ENCODE results near the gene DGKZ. TPM values are rescaled to one million over a fixed set of nuclear protein-coding genes. Genes with fewer than 3 reads are reported as not detected.
"Not testable (repeated sequence)": the region's sequence is repeated elsewhere in the genome, so short reads cannot be mapped to it uniquely, and the experiment has no call there.

Gene DGKZ
- total RNA-seq, 1 donor from 2014 or later: 50.6 TPM

DNA sequence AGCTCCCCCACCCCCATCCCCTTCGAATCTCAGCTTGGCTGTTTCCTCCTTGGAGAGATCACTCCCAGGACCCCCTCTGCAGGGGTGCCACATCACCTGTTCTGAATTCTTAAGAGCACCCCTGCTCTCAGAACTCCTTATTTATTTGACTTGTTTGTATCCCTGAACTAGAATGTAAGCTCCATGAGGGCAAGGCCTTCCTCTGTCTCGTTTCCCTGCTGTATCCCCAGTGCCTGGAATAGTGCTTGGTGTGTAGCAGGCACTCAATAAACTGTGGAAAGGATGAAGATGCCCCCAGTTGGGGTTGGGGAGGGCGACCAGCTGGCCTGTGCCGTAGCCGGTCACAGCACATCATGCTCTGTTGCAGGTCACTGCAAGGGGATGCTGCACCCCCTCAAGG, 30.6 kb downstream of the DGKZ start:
- H3K4me1 Mint-ChIP-seq: peaks cover 11% of the 10 kb centered on the region
- TF ChIP-seq, protein P1, sequence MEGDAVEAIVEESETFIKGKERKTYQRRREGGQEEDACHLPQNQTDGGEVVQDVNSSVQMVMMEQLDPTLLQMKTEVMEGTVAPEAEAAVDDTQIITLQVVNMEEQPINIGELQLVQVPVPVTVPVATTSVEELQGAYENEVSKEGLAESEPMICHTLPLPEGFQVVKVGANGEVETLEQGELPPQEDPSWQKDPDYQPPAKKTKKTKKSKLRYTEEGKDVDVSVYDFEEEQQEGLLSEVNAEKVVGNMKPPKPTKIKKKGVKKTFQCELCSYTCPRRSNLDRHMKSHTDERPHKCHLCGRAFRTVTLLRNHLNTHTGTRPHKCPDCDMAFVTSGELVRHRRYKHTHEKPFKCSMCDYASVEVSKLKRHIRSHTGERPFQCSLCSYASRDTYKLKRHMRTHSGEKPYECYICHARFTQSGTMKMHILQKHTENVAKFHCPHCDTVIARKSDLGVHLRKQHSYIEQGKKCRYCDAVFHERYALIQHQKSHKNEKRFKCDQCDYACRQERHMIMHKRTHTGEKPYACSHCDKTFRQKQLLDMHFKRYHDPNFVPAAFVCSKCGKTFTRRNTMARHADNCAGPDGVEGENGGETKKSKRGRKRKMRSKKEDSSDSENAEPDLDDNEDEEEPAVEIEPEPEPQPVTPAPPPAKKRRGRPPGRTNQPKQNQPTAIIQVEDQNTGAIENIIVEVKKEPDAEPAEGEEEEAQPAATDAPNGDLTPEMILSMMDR (IDR thresholded peaks at IDR 0.05; ENCODE audit: unreplicated experiment): no peak

DNA sequence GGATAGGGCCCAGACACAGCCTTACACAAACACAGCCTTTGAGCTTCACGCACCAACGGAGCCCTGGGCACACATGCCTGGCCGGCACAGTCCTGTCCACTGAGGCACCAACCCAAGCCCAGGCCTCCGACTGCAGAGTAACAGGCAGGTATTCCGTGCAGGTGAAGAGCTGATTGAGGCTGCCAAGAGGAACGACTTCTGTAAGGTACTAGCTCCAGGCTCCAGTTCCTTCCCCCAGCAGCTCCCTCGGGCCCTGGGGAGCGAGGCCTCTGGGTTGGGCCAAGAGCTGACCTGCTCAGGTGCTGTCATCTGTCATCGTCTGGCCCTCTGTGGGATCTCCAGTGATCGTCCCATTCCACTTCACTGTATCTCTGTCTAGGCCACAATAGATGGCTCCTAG, 31.0 kb downstream of the DGKZ start:
- H3K9me3 Mint-ChIP-seq: no peaks in the 10 kb centered on the region
- H3K36me3 Mint-ChIP-seq: peaks cover 9% of the 10 kb centered on the region
- H3K27ac Mint-ChIP-seq: no peak overlapping the region
- H3K27me3 Mint-ChIP-seq (ENCODE audit: low read depth): no peaks in the 10 kb centered on the region
- no peak overlapping the region for H3K4me3 Mint-ChIP-seq
- TF ChIP-seq, protein P1 (IDR thresholded peaks at IDR 0.05; ENCODE audit: unreplicated experiment): no peak
- no peak for DNase-seq (ENCODE audit: low spot score in 2 of 2, unreplicated experiment in 2 of 2)
- H3K4me1 Mint-ChIP-seq: peaks cover 15% of the 10 kb centered on the region

More for the DNA sequence above, 30.6 kb downstream of the DGKZ start:
- Mint-ChIP-seq H3K4me3 (no peak overlapping the region), H3K9me3 (no peaks in the 10 kb centered on the region), H3K27me3 (ENCODE audit: low read depth) (no peaks in the 10 kb centered on the region), H3K36me3 (peaks cover 9% of the 10 kb centered on the region), H3K27ac (no peak overlapping the region)
- DNase-seq (ENCODE audit: low spot score in 2 of 2, unreplicated experiment in 2 of 2): no peak

DNA sequence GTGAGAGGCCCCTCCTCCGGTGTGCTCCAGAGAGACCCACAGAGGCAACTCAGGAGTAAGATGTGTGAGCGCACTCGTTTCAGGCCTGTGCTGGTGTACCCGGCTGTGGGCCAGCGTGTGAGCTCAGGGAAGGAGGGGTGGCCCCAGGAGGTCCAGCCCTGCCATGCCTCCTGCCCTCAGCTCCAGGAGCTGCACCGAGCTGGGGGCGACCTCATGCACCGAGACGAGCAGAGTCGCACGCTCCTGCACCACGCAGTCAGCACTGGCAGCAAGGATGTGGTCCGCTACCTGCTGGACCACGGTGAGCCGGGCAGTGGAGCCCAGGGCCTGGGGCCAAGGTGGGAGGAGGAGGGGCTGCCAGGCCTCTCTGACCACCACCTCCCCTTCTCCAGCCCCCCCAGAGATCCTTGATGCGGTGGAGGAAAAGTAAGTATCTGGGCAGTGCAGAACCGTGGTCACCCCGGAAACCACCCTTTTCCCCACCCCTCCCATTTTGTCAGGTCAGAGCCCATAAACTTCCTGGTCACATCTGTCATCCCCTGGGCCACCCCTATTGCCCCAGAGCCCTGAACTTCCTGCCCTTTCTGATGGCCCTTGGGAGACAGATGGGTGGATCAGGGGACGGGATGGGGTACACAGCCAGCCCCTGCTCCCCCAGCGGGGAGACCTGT, 31.7 kb downstream of the DGKZ start:
- TF ChIP-seq, protein P1 (IDR thresholded peaks at IDR 0.05; ENCODE audit: unreplicated experiment): no peak
- Mint-ChIP-seq H3K9me3 (no peaks in the 10 kb centered on the region), H3K36me3 (peaks cover 9% of the 10 kb centered on the region), H3K27me3 (ENCODE audit: low read depth) (no peaks in the 10 kb centered on the region), H3K27ac (peak overlapping the region; percentile 87), H3K4me1 (peaks cover 19% of the 10 kb centered on the region), H3K4me3 (peak overlapping the region; percentile 67)
- no peak for DNase-seq (ENCODE audit: low spot score in 2 of 2, unreplicated experiment in 2 of 2)

DNA sequence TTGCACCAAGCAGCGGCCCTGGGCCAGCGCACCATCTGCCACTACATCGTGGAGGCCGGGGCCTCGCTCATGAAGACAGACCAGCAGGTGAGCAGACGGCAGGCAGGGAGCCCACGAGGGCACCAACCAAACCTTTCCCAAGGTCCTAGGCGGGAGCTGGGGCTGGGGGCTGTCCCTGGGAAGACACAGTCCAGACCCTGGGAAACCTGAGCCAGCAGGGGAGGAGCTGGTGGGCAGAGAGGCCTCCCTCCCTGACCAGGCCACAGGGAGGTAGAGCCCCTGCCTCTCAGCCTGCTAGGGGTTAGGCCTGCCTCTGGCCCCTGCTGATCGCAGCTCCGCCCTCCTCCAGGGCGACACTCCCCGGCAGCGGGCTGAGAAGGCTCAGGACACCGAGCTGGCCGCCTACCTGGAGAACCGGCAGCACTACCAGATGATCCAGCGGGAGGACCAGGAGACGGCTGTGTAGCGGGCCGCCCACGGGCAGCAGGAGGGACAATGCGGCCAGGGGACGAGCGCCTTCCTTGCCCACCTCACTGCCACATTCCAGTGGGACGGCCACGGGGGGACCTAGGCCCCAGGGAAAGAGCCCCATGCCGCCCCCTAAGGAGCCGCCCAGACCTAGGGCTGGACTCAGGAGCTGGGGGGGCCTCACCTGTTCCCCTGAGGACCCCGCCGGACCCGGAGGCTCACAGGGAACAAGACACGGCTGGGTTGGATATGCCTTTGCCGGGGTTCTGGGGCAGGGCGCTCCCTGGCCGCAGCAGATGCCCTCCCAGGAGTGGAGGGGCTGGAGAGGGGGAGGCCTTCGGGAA, 32.4 kb downstream of the DGKZ start:
- not testable (repeated sequence) for H3K27me3 Mint-ChIP-seq (ENCODE audit: low read depth); H3K9me3 Mint-ChIP-seq; H3K36me3 Mint-ChIP-seq
- peaks cover 19% of the 10 kb centered on the region for H3K4me1 Mint-ChIP-seq
- peak in 1 of 2 experiments; percentile 51 for DNase-seq (ENCODE audit: low spot score in 2 of 2, unreplicated experiment in 2 of 2)
- peak overlapping the region; percentile 67 for H3K4me3 Mint-ChIP-seq
- H3K27ac Mint-ChIP-seq: peak overlapping the region; percentile 87

DNA sequence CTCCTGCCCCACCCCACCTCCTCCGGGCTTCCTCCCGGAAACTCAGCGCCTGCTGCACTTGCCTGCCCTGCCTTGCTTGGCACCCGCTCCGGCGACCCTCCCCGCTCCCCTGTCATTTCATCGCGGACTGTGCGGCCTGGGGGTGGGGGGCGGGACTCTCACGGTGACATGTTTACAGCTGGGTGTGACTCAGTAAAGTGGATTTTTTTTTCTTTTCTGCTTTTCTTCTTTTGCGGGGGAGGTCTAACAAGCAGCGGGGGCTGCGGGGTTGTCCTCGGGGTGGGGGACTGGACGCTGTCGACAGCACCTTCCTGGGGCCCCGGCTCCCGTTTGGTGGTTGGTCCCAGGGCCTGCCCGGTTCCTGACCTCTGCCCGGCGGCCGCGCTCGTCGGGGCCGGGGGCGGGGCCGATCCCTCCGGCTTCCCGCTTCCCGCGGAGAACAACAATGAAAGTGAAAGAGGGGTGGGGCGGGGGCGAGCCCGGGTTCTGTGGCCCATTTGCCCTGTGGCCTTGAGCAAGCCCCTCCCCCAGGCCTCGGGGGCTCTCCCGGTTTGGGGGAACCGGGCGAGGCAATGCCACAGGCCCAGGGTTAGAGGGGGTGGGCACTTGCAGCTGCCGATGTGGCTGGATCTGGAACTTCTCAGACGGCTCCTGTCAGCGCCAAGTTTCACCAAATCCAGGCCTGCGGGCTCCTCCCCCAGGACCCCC, 33.2 kb downstream of the DGKZ start:
- Mint-ChIP-seq H3K27ac (peak overlapping the region; percentile 91), H3K4me3 (peak overlapping the region; percentile 79), H3K9me3 (no peaks in the 10 kb centered on the region), H3K36me3 (peaks cover 9% of the 10 kb centered on the region), H3K27me3 (ENCODE audit: low read depth) (no peaks in the 10 kb centered on the region), H3K4me1 (peaks cover 19% of the 10 kb centered on the region)
- TF ChIP-seq, protein P1 (IDR thresholded peaks at IDR 0.05; ENCODE audit: unreplicated experiment): no peak
- DNase-seq (ENCODE audit: low spot score in 2 of 2, unreplicated experiment in 2 of 2): peak in 1 of 2 experiments; percentile 57
